GM23338 (cell line): ENCODE measurements around the gene CLSTN1.

Experiments used
- EZH2 ChIP-seq: fragments of 200-600 bp; sonication (generic); IDR thresholded peaks from one replicate; pipeline ENCODE4 v1.8.0; 2017; ENCODE audit warnings: antibody characterized with exemption, mild to moderate bottlenecking, low read depth; ENCODE audit not compliant: unreplicated experiment
- JUNB ChIP-seq: IDR thresholded peaks from one replicate; pipeline ENCODE4 v1.6.1; 2016; ENCODE audit warnings: antibody characterized with exemption; ENCODE audit not compliant: unreplicated experiment
- POLR2AphosphoS5 ChIP-seq: IDR thresholded peaks from 2 replicates; pipeline ENCODE4 v1.6.1; 2016; ENCODE audit warnings: antibody characterized with exemption, low read depth
- ZNF331 ChIP-seq: fragments of 250-450 bp; sonication (Bioruptor Pico); IDR thresholded peaks from 2 replicates; pipeline ENCODE4 v1.5.0; 2020; ENCODE audit warnings: low read depth, mild to moderate bottlenecking, moderate library complexity
- TF ChIP-seq, protein P1 (sequence below), 2 experiments: fragments of 200-600 bp in 1 of 2; sonication (generic) in 1 of 2; conservative IDR thresholded peaks; 2 replicates each; pipeline versions ENCODE4 v1.5.1 to v1.6.1; 2016 to 2017; ENCODE audit warnings: antibody characterized with exemption in 2 of 2, low read depth in 2 of 2, mild to moderate bottlenecking in 2 of 2, moderate library complexity in 1 of 2
- TF ChIP-seq, protein P2 (sequence below): IDR thresholded peaks from one replicate; pipeline ENCODE4 v1.6.1; 2018; ENCODE audit warnings: antibody characterized with exemption; ENCODE audit not compliant: unreplicated experiment
- TF ChIP-seq, protein P3 (sequence below): IDR thresholded peaks from 2 replicates; pipeline ENCODE4 v1.6.1; 2016; ENCODE audit warnings: antibody characterized with exemption

DNA sequence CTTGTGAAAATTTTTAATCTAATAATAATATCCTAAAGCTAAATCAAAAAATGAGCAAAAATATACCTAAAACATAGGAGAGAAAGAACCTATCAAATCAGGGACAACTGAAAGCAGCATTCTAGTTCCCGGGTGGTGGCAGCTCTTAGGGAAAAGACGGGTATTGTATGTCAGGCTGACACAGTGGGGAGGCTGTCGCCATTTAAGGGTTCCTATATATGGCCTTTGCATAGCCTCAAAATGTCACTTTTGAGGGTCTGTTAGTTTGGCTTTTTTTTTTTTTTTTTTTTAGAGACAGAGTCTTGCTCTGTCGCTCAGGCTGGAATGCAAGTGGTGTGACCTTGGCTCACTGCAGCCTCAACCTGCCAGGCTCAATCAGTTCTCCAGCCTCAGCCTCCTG, 6.0 kb downstream of the CLSTN1 start:
- TF ChIP-seq, protein P1, sequence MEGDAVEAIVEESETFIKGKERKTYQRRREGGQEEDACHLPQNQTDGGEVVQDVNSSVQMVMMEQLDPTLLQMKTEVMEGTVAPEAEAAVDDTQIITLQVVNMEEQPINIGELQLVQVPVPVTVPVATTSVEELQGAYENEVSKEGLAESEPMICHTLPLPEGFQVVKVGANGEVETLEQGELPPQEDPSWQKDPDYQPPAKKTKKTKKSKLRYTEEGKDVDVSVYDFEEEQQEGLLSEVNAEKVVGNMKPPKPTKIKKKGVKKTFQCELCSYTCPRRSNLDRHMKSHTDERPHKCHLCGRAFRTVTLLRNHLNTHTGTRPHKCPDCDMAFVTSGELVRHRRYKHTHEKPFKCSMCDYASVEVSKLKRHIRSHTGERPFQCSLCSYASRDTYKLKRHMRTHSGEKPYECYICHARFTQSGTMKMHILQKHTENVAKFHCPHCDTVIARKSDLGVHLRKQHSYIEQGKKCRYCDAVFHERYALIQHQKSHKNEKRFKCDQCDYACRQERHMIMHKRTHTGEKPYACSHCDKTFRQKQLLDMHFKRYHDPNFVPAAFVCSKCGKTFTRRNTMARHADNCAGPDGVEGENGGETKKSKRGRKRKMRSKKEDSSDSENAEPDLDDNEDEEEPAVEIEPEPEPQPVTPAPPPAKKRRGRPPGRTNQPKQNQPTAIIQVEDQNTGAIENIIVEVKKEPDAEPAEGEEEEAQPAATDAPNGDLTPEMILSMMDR (conservative IDR thresholded peaks at IDR 0.05; ENCODE audit: low read depth in 2 of 2) = no peak
- TF ChIP-seq POLR2AphosphoS5 = no peak
- no peak for TF ChIP-seq JUNB
- TF ChIP-seq, protein P2, sequence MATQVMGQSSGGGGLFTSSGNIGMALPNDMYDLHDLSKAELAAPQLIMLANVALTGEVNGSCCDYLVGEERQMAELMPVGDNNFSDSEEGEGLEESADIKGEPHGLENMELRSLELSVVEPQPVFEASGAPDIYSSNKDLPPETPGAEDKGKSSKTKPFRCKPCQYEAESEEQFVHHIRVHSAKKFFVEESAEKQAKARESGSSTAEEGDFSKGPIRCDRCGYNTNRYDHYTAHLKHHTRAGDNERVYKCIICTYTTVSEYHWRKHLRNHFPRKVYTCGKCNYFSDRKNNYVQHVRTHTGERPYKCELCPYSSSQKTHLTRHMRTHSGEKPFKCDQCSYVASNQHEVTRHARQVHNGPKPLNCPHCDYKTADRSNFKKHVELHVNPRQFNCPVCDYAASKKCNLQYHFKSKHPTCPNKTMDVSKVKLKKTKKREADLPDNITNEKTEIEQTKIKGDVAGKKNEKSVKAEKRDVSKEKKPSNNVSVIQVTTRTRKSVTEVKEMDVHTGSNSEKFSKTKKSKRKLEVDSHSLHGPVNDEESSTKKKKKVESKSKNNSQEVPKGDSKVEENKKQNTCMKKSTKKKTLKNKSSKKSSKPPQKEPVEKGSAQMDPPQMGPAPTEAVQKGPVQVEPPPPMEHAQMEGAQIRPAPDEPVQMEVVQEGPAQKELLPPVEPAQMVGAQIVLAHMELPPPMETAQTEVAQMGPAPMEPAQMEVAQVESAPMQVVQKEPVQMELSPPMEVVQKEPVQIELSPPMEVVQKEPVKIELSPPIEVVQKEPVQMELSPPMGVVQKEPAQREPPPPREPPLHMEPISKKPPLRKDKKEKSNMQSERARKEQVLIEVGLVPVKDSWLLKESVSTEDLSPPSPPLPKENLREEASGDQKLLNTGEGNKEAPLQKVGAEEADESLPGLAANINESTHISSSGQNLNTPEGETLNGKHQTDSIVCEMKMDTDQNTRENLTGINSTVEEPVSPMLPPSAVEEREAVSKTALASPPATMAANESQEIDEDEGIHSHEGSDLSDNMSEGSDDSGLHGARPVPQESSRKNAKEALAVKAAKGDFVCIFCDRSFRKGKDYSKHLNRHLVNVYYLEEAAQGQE = no peak
- TF ChIP-seq EZH2 = no peak
- no peak for TF ChIP-seq ZNF331 (CRISPR knock-in tag)
- TF ChIP-seq, protein P3, sequence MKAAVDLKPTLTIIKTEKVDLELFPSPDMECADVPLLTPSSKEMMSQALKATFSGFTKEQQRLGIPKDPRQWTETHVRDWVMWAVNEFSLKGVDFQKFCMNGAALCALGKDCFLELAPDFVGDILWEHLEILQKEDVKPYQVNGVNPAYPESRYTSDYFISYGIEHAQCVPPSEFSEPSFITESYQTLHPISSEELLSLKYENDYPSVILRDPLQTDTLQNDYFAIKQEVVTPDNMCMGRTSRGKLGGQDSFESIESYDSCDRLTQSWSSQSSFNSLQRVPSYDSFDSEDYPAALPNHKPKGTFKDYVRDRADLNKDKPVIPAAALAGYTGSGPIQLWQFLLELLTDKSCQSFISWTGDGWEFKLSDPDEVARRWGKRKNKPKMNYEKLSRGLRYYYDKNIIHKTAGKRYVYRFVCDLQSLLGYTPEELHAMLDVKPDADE = no peak
